GM13977 (cell line): ENCODE measurements around the gene ERGIC1.

Source experiments
- DNase-seq: peaks from one replicate; pipeline ENCODE4 v3.0.0; 2012; ENCODE audit warnings: low spot score
- in situ Hi-C: fragments of 300-500 bp; cut with MboI; formaldehyde crosslinking; loops from one replicate; pipeline ENCODE4 v1.12.0; 2022; ENCODE audit warnings: low sequenced_read_pairs, low pct_unique_long_range_greater_than_20kb, mixed read lengths, inconsistent platforms; ENCODE audit not compliant: unreplicated experiment
- TF ChIP-seq, protein P1 (sequence below): IDR thresholded peaks from 2 replicates; pipeline ENCODE4 v1.5.1; 2012; ENCODE audit warnings: mild to moderate bottlenecking, control low read depth; ENCODE audit not compliant: insufficient read depth; ENCODE audit errors: extremely low read depth, missing control alignments

ERGIC1 gene

DNA sequence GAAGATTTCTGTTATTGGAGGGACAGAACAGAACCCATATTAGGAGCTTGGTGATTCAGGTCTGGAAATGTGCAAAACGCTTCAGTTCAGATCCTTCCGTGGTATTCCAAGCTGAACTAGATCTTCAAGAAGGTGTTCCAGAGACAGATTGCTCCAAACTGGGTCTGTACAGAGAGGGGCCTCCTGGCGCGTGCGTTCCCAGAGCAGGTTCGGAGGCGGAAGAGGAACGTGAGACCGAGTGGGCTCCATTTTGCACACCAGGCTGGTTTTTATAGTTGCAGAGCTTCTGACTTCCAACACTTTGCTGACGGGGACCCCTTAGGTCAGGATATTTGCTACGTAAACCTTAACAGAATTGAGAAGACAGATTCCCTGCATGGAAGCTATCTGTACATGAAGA lies 108.5 kb downstream of the ERGIC1 start:
- DNase-seq = no peak
- in situ Hi-C loops = loop anchor here (25.0 kb wide), 1 partner anchor 455 kb away; no protein-coding TSS in a partner anchor

DNA sequence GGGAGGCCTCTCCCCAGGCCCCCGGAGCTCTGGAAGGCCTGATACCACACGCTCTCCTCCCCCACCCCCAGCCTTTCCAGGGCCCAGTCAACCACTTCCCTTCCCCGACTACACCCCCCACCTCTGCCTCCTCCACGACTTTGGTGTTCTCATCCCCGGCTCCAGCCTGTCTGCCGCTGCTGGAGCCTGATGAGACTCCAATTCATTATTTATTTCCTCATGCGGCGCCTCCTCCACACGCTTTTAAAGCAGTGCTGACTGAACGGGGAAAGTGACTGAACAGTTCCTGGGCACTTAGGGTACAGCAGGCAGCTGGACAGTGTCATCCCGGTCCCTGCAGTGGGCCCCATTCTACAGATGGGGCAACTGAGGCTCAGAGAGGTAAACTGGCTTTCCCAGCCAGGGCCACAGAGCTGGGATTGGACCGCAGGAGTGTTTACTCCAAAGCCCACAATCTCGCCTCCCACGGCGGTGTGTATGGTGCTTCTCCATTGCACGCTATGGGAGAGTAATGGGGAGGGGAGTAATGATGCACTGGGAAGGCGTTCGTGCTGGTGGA lies 109.3 kb downstream of the ERGIC1 start:
- in situ Hi-C loops = loop anchor here (25.0 kb wide), 1 partner anchor 456 kb away; no protein-coding TSS in a partner anchor

More for the DNA sequence above, 108.5 kb downstream of the ERGIC1 start:
- TF ChIP-seq, protein P1, sequence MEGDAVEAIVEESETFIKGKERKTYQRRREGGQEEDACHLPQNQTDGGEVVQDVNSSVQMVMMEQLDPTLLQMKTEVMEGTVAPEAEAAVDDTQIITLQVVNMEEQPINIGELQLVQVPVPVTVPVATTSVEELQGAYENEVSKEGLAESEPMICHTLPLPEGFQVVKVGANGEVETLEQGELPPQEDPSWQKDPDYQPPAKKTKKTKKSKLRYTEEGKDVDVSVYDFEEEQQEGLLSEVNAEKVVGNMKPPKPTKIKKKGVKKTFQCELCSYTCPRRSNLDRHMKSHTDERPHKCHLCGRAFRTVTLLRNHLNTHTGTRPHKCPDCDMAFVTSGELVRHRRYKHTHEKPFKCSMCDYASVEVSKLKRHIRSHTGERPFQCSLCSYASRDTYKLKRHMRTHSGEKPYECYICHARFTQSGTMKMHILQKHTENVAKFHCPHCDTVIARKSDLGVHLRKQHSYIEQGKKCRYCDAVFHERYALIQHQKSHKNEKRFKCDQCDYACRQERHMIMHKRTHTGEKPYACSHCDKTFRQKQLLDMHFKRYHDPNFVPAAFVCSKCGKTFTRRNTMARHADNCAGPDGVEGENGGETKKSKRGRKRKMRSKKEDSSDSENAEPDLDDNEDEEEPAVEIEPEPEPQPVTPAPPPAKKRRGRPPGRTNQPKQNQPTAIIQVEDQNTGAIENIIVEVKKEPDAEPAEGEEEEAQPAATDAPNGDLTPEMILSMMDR = no peak

DNA sequence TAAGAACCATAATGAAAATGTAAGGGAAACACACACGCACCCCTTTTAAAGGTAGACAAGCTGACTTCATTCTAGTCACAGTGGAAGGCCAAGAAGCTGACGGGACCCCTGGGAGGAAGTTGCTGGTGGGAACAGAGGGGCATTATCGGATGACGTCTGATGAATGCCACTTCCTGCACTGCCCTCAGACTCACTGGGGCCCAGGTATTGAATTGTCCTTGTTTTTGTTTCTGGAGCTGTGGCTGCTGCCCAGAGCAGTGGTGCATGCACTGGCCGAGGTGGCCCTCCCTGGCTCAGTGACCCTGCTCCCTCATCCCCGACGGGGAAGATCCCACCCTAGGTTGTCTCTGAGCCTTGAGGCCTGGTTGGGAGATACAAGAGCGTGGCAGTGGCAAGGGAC lies 109.9 kb downstream of the ERGIC1 start:
- DNase-seq = no peak
- TF ChIP-seq, protein P1 = no peak
- in situ Hi-C loops = loop anchor here (25.0 kb wide), 1 partner anchor 457 kb away; no protein-coding TSS in a partner anchor

More for the DNA sequence above, 109.3 kb downstream of the ERGIC1 start:
- no peak for DNase-seq
- TF ChIP-seq, protein P1 = no peak

DNA sequence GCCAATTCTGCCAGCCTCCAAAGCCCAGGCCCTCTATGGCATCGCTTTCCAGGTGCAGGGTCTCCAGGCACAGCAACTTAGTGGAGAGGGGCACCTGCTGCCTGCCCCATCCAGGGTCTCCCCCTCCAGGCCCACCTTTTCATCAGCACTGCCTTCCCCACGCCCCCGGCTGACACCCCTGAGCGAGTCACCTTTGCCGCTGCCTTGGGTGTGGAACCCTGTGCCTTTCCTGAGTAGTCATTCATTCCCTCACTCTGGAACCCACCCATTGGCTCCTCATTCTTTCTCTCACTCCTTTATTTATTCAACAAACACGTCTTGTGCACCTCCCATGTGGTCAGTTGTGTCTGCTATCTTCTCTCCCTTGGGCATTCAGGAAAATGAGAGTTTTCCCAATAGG lies 110.7 kb downstream of the ERGIC1 start:
- in situ Hi-C loops = loop anchor here (25.0 kb wide), 1 partner anchor 457 kb away; no protein-coding TSS in a partner anchor
- no peak for DNase-seq
- TF ChIP-seq, protein P1 = no peak

DNA sequence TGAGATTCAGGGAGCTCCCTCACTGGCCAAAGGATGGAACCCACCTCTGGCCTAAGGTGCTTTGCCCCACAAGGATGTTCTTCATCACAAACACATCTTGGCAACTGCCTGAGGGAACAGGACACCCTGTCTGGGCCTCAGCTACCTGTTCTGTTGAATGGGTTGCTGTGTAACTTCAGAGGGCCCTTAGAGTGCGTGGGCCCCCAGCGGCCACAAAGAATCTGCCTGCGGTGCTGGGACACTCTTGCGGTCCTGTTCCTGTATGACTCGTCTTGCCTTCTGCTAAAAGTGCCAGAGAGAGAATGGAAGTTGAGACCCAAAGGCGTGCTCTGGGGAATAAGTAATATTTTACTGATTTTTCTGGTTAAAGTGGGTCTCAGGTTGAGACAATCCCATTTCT lies 111.1 kb downstream of the ERGIC1 start:
- in situ Hi-C loops = loop anchor here (25.0 kb wide), 1 partner anchor 458 kb away; no protein-coding TSS in a partner anchor
- TF ChIP-seq, protein P1 = no peak
- DNase-seq = no peak

DNA sequence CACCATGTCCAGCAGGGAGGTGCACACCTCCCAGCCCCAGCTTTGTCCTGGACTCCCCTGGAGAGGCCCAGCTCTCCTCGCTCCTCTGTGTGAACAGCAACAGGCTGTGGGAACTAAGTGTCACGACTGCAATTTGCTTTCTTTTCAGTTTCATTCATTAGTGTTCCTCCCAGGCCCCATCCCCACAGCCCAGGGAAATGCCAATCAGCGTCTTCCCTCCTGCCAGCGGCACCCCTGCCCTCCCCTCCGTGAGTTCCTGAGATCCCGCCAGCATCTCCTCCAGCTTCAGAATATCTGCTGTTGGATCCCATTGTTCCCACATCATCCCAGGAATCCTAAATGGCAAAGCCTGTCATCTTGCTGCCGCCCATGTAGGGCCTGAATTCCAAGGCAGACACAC lies 112.1 kb downstream of the ERGIC1 start:
- DNase-seq = no peak
- TF ChIP-seq, protein P1 = no peak
- in situ Hi-C loops = loop anchor here (25.0 kb wide), 1 partner anchor 459 kb away; no protein-coding TSS in a partner anchor
